PC-3 (cell line): ENCODE measurements around the gene KBTBD12. TPM values are rescaled to one million over a fixed set of nuclear protein-coding genes. Genes with fewer than 3 reads are reported as not detected.

Source experiments
- ATAC-seq: fragments of 200-7000 bp; cut with Tn5 transposase; 2 replicates; pipeline ENCODE4 v1.9.1; 2020; ENCODE audit warnings: mild to moderate bottlenecking, moderate library complexity
- BruUV-seq: library from RNA; stranded (reverse); fragments of 400-500 nt; replicated peaks from 2 replicates; lab custom pipeline; 2021; lab: Mats Ljungman, UMichigan
- CTCF ChIA-PET: fragments of 300-600 bp; sonication (Branson Sonifier 250); formaldehyde crosslinking; loops from one replicate; lab custom pipeline; 2022; ENCODE audit warnings: antibody characterized with exemption; lab: Charles Lee
- POLR2A ChIA-PET: fragments of 300-600 bp; sonication (Branson Sonifier 250); formaldehyde crosslinking; loops from one replicate; lab custom pipeline; 2022; ENCODE audit warnings: antibody characterized with exemption; ENCODE audit not compliant: unreplicated experiment; lab: Charles Lee
- DNase-seq: peaks from one replicate; pipeline ENCODE4 v3.0.0-alpha.2; 2015
- H2AFZ ChIP-seq: fragments of 300-600 bp; sonication (generic); 2 replicates; pipeline ENCODE4 v1.6.0; 2016; ENCODE audit warnings: antibody characterized with exemption, low read length
- H3F3A ChIP-seq: fragments of 300-600 bp; sonication (generic); one replicate; pipeline ENCODE4 v1.6.0; 2017; ENCODE audit warnings: antibody characterized with exemption, low read length, control low read depth, mild to moderate bottlenecking; ENCODE audit not compliant: unreplicated experiment
- H3K27ac ChIP-seq: fragments of 300-600 bp; sonication (generic); 2 replicates; pipeline ENCODE4 v1.5.1; 2016; ENCODE audit warnings: mild to moderate bottlenecking, low read length
- H3K27me3 ChIP-seq: fragments of 300-600 bp; sonication (generic); 2 replicates; pipeline ENCODE4 v1.6.1; 2016; ENCODE audit warnings: low read length, mixed read lengths
- H3K36me3 ChIP-seq: fragments of 300-600 bp; sonication (generic); 2 replicates; pipeline ENCODE4 v1.6.1; 2016; ENCODE audit warnings: low read depth, mixed run types, low read length, mixed read lengths
- H3K4me1 ChIP-seq: fragments of 300-600 bp; sonication (generic); 2 replicates; pipeline ENCODE4 v1.5.1; 2016; ENCODE audit warnings: low read length; ENCODE audit not compliant: insufficient read depth
- H3K4me2 ChIP-seq: fragments of 300-600 bp; sonication (generic); 2 replicates; pipeline ENCODE4 v1.6.0; 2016; ENCODE audit warnings: low read length
- H3K4me3 ChIP-seq: fragments of 300-600 bp; sonication (generic); 2 replicates; pipeline ENCODE4 v1.5.1; 2016; ENCODE audit warnings: mild to moderate bottlenecking, low read length, mixed read lengths
- H3K79me2 ChIP-seq: fragments of 300-600 bp; sonication (generic); 2 replicates; pipeline ENCODE4 v1.6.1; 2017; ENCODE audit warnings: low read length, mixed read lengths
- H3K9ac ChIP-seq: fragments of 300-600 bp; sonication (generic); 2 replicates; pipeline ENCODE4 v1.6.0; 2016; ENCODE audit warnings: mild to moderate bottlenecking, low read length
- H3K9me2 ChIP-seq: fragments of 300-600 bp; sonication (generic); replicated peaks from 2 replicates; pipeline ENCODE4 v1.6.1; 2016; ENCODE audit warnings: mixed run types, low read length, mixed read lengths
- H3K9me3 ChIP-seq: fragments of 300-600 bp; sonication (generic); 2 replicates; pipeline ENCODE4 v1.6.1; 2016; ENCODE audit warnings: low read length, mixed read lengths
- H4K20me1 ChIP-seq: fragments of 300-600 bp; sonication (generic); 2 replicates; pipeline ENCODE4 v1.6.1; 2016; ENCODE audit warnings: low read length, mixed read lengths
- EZH2 ChIP-seq: fragments of 300-600 bp; sonication (generic); IDR thresholded peaks from one replicate; pipeline ENCODE4 v1.6.1; 2017; ENCODE audit warnings: antibody characterized with exemption, mild to moderate bottlenecking, low read length; ENCODE audit not compliant: unreplicated experiment
- EZH2phosphoT487 ChIP-seq: fragments of 300-600 bp; sonication (generic); IDR thresholded peaks from 2 replicates; pipeline ENCODE4 v1.6.1; 2018; ENCODE audit warnings: mild to moderate bottlenecking, antibody characterized with exemption, low read length, borderline replicate concordance
- intact Hi-C: fragments of 100-400 bp; cut with micrococcal nuclease; formaldehyde crosslinking; loops from 2 replicates; pipeline ENCODE4 v1.9.0; 2023
- total RNA-seq: library from RNA; depleted of rRNA; stranded (reverse); fragments of >200 nt; gene quantifications from 2 replicates; pipeline ENCODE4 v1.2.3, GENCODE V29; 2014
- TF ChIP-seq, protein P1 (sequence below): fragments of 300-600 bp; sonication (generic); conservative IDR thresholded peaks from 2 replicates; pipeline ENCODE4 v1.5.1; 2017; ENCODE audit warnings: antibody characterized with exemption, low read depth, mild to moderate bottlenecking, low read length

Gene KBTBD12
- total RNA-seq, 1 experiment from 2014 or later, result not detected

DNA sequence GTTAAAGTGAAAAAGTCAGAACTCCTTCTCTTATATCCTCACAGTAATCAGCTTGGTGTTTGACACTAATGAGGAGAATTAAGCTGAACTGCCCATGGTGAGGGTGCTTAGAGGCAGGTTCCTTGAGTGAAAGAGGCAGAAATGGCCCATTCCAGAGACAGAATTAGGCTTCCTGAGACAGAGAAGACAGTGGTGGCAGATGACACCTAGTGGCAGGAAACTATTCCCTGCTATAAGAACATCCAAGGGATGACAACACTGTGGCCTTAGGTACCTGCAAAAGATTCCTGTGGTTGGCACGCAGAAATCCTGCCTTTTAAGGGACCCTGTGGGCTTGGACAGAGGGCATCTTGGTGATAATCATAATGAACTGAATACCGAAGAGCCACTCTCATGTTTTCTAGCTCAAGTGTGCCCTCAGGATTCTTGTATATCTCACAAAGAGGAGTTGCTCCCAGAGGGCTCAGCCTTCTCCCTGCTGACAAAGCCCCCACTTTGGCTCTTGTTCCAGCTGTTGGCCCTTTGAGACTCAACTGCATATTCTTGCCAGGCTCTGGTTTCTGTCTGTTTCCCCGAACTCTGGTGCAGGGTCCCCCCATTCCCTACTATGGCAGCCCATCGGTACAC, 56.0 kb downstream of the KBTBD12 start:
- ChIA-PET POLR2A (no interaction called here), CTCF (no interaction called here)
- no TSS peak for BruUV-seq
- no peak overlapping the region for H3K9ac ChIP-seq
- no peaks in the 10 kb centered on the region for H3F3A ChIP-seq
- intact Hi-C loops, result loop anchor here (1.0 to 5.0 kb wide), 2 partner anchors 280 to 319 kb away; no protein-coding TSS in a partner anchor
- H3K4me1 ChIP-seq, result no peaks in the 10 kb centered on the region
- no peaks in the 10 kb centered on the region for H3K9me2 ChIP-seq
- H3K4me2 ChIP-seq, result no peak overlapping the region
- H2AFZ ChIP-seq, result no peak overlapping the region
- H3K9me3 ChIP-seq, result no peaks in the 10 kb centered on the region
- DNase-seq, result peak; percentile 66
- H3K27me3 ChIP-seq, result no peaks in the 10 kb centered on the region
- peak; percentile 90 for ATAC-seq
- H3K4me3 ChIP-seq, result no peak overlapping the region
- no peaks in the 10 kb centered on the region for H3K36me3 ChIP-seq
- H3K27ac ChIP-seq, result no peak overlapping the region
- H4K20me1 ChIP-seq, result no peaks in the 10 kb centered on the region
- no peaks in the 10 kb centered on the region for H3K79me2 ChIP-seq
- no peak for TF ChIP-seq EZH2phosphoT487
- TF ChIP-seq, protein P1, sequence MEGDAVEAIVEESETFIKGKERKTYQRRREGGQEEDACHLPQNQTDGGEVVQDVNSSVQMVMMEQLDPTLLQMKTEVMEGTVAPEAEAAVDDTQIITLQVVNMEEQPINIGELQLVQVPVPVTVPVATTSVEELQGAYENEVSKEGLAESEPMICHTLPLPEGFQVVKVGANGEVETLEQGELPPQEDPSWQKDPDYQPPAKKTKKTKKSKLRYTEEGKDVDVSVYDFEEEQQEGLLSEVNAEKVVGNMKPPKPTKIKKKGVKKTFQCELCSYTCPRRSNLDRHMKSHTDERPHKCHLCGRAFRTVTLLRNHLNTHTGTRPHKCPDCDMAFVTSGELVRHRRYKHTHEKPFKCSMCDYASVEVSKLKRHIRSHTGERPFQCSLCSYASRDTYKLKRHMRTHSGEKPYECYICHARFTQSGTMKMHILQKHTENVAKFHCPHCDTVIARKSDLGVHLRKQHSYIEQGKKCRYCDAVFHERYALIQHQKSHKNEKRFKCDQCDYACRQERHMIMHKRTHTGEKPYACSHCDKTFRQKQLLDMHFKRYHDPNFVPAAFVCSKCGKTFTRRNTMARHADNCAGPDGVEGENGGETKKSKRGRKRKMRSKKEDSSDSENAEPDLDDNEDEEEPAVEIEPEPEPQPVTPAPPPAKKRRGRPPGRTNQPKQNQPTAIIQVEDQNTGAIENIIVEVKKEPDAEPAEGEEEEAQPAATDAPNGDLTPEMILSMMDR, result peak; percentile 76

DNA sequence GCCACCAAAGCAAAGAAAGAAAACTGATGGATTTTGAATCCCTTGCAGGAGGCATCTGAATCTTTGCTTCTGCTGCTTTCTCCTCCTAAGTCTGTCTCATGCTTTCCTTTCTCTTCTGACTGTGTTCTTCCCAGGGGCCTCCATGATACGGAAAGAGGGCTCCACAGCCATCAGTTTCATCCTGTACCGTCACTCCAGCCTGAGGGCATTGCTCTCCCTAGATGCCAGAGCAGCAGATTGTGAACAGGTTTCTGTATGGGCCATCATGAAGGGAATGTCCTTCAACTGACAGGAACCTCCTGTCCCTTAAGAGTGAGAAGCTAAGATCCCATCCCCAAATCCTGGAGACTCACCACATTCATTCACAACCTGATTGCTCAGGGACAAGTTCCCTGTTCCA, 59.2 kb downstream of the KBTBD12 start:
- intact Hi-C loops, result loop anchor here (5.0 kb wide), 1 partner anchor 322 kb away; no protein-coding TSS in a partner anchor
- CTCF ChIA-PET, result no interaction called here
- H2AFZ ChIP-seq, result no peak overlapping the region
- H3K9ac ChIP-seq, result no peak overlapping the region
- H3K79me2 ChIP-seq, result no peaks in the 10 kb centered on the region
- no peaks in the 10 kb centered on the region for H3K9me2 ChIP-seq
- H3K27me3 ChIP-seq, result no peaks in the 10 kb centered on the region
- no peak overlapping the region for H3K4me2 ChIP-seq
- ATAC-seq (no peak), DNase-seq (no peak)
- H3K4me3 ChIP-seq, result no peak overlapping the region
- H3K4me1 ChIP-seq, result no peaks in the 10 kb centered on the region
- no peaks in the 10 kb centered on the region for H3K36me3 ChIP-seq
- POLR2A ChIA-PET, result no interaction called here
- no peaks in the 10 kb centered on the region for H3F3A ChIP-seq
- TF ChIP-seq EZH2phosphoT487 (no peak), EZH2 (no peak)
- TF ChIP-seq, protein P1, result no peak
- H3K27ac ChIP-seq, result no peak overlapping the region
- H3K9me3 ChIP-seq, result no peaks in the 10 kb centered on the region
- no peaks in the 10 kb centered on the region for H4K20me1 ChIP-seq
- BruUV-seq, result no TSS peak
